GM12864 (cell line): Measurements from ENCODE around the gene SELENOO.

ENCODE experiments used
- DNase-seq: peaks from one replicate; pipeline ENCODE4 v3.0.0-alpha.2; 2011; ENCODE audit warnings: low read depth
- H3K4me3 ChIP-seq: 2 replicates; pipeline ENCODE4 v1.5.1; 2011; ENCODE audit warnings: mild to moderate bottlenecking, low read depth, low read length, control low read depth
- CTCF ChIP-seq: IDR thresholded peaks from 2 replicates; pipeline ENCODE4 v1.5.1; 2011; ENCODE audit warnings: low read depth, mild to moderate bottlenecking, moderate library complexity, low read length, control low read depth, inconsistent platforms; ENCODE audit errors: missing control alignments

The SELENOO gene

GRCh38 chr22:50169774-50170341 lies 31.0 kb upstream of the SELENOO start:
- TF ChIP-seq CTCF = no peak
- no peak for DNase-seq
- peak overlapping the region; percentile 24; the same call in 1 of the 2 replicates for H3K4me3 ChIP-seq

- peak within 1 kb of the TSS; percentile 24; the same call in 1 of the 2 replicates for H3K4me3 ChIP-seq
- no peak for TF ChIP-seq CTCF
- DNase-seq = no peak
Observed at GRCh38 chr22:50170453-50171318, 30.1 kb upstream of the SELENOO start, which contains the start of gene PANX2. PANX2 (plus strand) TSS chr22:50170731; CDS start chr22:50170731, 0 bp downstream.

GRCh38 chr22:50171319-50171964 lies 29.4 kb upstream of the SELENOO start:
- no peak for DNase-seq
- H3K4me3 ChIP-seq = no peak overlapping the region
- TF ChIP-seq CTCF = no peak

- no peak overlapping the region for H3K4me3 ChIP-seq
- no peak for TF ChIP-seq CTCF
- no peak for DNase-seq
Observed at GRCh38 chr22:50171965-50172421, 28.8 kb upstream of the SELENOO start.

GRCh38 chr22:50173311-50173982 lies 27.4 kb upstream of the SELENOO start:
- no peak for DNase-seq
- no peak overlapping the region for H3K4me3 ChIP-seq
- TF ChIP-seq CTCF = no peak

- no peak for DNase-seq
- H3K4me3 ChIP-seq = no peak overlapping the region
- TF ChIP-seq CTCF = no peak
Observed at GRCh38 chr22:50173983-50174355, 26.8 kb upstream of the SELENOO start.
